Measurements from ENCODE around the gene SLC38A7. TPM values are rescaled to one million over a fixed set of nuclear protein-coding genes. Genes with fewer than 3 reads are reported as not detected.

The SLC38A7 gene
- total RNA-seq, 1 experiment from 2014 or later = 7.3 TPM

DNA sequence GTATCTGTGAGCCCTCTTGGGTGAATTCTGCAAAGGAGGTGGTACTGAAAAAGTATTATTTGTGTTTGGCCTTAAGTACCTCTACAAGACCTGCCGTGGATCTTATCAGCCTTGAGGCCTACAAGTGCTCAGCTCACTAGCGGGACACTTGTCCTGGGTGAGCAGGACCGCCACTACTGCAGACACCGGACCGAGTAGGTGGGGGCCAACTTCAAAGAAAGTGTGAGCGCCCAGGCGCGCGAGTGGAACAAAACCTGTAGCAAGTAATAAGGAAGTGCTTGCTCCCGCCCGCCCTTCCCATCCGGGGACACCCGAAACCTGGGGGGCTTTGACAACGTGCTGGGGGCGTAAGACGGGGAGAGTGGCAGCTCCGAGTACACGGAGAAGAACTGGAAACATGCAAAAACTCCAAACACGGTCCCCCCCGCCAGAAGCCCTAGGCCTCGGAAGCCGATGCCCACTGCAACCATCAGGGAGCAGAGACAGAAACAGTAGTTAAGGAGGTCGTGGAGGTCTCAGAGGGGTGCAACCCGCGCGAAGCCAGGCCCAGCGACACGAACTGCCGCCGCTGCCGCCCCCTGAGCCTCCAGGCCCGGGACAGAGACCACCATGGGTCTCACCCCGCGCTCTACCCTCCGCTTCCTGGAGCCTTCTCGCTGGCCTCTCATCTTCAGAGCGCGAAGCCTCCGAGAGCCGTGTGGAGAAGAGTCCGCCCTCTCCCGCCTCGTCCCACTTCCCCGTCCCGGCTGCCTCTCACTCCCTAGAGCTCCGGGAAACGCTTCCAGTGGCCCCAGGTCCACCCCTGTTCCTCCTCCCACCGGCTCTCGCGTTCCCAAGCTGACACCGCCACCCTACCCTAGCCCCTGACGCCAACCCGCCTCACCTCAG is 55.5 kb downstream of the SLC38A7 start:
- H3K36me3 ChIP-seq (ENCODE audit: low read depth, low read length) = peaks cover 6% of the 10 kb centered on the region; the same call in 1 of the 2 replicates
- H2AFZ ChIP-seq (ENCODE audit: low read length) = 0 out of 2 replicates have a peak overlapping the region, but pooled peaks have one; percentile 43
- ATAC-seq (peak; percentile 23), DNase-seq (peak; percentile 23)
- CTCF ChIA-PET = no interaction called here
- intact Hi-C loops (cut with micrococcal nuclease) = no loop called here
- TF ChIP-seq EZH2 (IDR thresholded peaks at IDR 0.05; ENCODE audit: low read length, unreplicated experiment) (no peak), EZH2phosphoT487 (IDR thresholded peaks at IDR 0.05; ENCODE audit: borderline replicate concordance, low read length) (no peak)
- TF ChIP-seq, protein P1, sequence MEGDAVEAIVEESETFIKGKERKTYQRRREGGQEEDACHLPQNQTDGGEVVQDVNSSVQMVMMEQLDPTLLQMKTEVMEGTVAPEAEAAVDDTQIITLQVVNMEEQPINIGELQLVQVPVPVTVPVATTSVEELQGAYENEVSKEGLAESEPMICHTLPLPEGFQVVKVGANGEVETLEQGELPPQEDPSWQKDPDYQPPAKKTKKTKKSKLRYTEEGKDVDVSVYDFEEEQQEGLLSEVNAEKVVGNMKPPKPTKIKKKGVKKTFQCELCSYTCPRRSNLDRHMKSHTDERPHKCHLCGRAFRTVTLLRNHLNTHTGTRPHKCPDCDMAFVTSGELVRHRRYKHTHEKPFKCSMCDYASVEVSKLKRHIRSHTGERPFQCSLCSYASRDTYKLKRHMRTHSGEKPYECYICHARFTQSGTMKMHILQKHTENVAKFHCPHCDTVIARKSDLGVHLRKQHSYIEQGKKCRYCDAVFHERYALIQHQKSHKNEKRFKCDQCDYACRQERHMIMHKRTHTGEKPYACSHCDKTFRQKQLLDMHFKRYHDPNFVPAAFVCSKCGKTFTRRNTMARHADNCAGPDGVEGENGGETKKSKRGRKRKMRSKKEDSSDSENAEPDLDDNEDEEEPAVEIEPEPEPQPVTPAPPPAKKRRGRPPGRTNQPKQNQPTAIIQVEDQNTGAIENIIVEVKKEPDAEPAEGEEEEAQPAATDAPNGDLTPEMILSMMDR (conservative IDR thresholded peaks at IDR 0.05; ENCODE audit: low read depth, low read length) = no peak
- H3K27ac ChIP-seq (ENCODE audit: low read length) = peak overlapping the region; percentile 53
- H3K9me2 ChIP-seq (replicated peaks; ENCODE audit: low read length) = no peaks in the 10 kb centered on the region
- H3K79me2 ChIP-seq (ENCODE audit: low read length) = peaks cover 56% of the 10 kb centered on the region
- H3K4me3 ChIP-seq (ENCODE audit: low read length) = peak overlapping the region; percentile 91
- peak overlapping the region; percentile 97 for H3K9ac ChIP-seq (ENCODE audit: low read length)
- BruUV-seq (replicated peaks) = no TSS peak
- peak overlapping the region; percentile 83 for H3K4me2 ChIP-seq (ENCODE audit: low read length)
- no peaks in the 10 kb centered on the region for H3F3A ChIP-seq (ENCODE audit: low read length, unreplicated experiment)
- POLR2A ChIA-PET (ENCODE audit: unreplicated experiment) = no interaction called here
- no peaks in the 10 kb centered on the region for H3K9me3 ChIP-seq (ENCODE audit: low read length)
- peaks cover 20% of the 10 kb centered on the region for H4K20me1 ChIP-seq (ENCODE audit: low read length)
- no peaks in the 10 kb centered on the region; the same call in 1 of the 2 replicates for H3K4me1 ChIP-seq (ENCODE audit: insufficient read depth, low read length)
- no peaks in the 10 kb centered on the region for H3K27me3 ChIP-seq (ENCODE audit: low read length)

DNA sequence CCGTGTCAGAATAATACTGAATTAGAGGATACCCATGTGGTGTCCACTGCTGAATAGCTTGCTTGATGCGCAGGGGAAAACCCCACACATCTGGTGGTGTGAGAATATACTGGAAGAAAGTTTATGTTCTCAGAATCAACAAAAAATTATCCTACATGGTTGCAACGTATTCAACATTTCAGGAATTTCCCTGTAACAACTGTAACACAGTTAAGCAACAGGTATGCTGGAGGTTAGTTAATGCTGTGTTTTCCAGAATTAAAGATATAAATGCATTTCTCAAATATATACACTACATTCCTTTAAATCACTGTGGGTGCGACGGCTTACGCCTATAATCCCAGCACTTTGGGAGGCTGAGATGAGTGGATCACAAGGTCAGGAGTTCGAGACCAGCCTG is 60.4 kb downstream of the SLC38A7 start:
- Histone ChIP-seq H3K4me1 (ENCODE audit: insufficient read depth, low read length) (no peaks in the 10 kb centered on the region; the same call in 1 of the 2 replicates), H3K4me3 (ENCODE audit: low read length) (no peak overlapping the region), H3K36me3 (ENCODE audit: low read depth, low read length) (peaks cover 12% of the 10 kb centered on the region; the same call in 1 of the 2 replicates), H3K27ac (ENCODE audit: low read length) (no peak overlapping the region), H3K4me2 (ENCODE audit: low read length) (no peak overlapping the region), H2AFZ (ENCODE audit: low read length) (no peak overlapping the region), H3K27me3 (ENCODE audit: low read length) (no peaks in the 10 kb centered on the region), H3K9me2 (replicated peaks; ENCODE audit: low read length) (no peaks in the 10 kb centered on the region), H3K79me2 (ENCODE audit: low read length) (peaks cover 94% of the 10 kb centered on the region), H3K9me3 (ENCODE audit: low read length) (no peaks in the 10 kb centered on the region), H4K20me1 (ENCODE audit: low read length) (peaks cover 23% of the 10 kb centered on the region), H3K9ac (ENCODE audit: low read length) (no peak overlapping the region), H3F3A (ENCODE audit: low read length, unreplicated experiment) (no peaks in the 10 kb centered on the region)
- intact Hi-C loops (cut with micrococcal nuclease) = no loop called here
- no TSS peak for BruUV-seq (replicated peaks)
- ChIA-PET POLR2A (ENCODE audit: unreplicated experiment) (no interaction called here), CTCF (no interaction called here)
- TF ChIP-seq, protein P1 (conservative IDR thresholded peaks at IDR 0.05; ENCODE audit: low read depth, low read length) = no peak
- TF ChIP-seq EZH2phosphoT487 (IDR thresholded peaks at IDR 0.05; ENCODE audit: borderline replicate concordance, low read length) = no peak
- TF ChIP-seq EZH2 (IDR thresholded peaks at IDR 0.05; ENCODE audit: low read length, unreplicated experiment) = no peak
- no peak for ATAC-seq
- no peak for DNase-seq

DNA sequence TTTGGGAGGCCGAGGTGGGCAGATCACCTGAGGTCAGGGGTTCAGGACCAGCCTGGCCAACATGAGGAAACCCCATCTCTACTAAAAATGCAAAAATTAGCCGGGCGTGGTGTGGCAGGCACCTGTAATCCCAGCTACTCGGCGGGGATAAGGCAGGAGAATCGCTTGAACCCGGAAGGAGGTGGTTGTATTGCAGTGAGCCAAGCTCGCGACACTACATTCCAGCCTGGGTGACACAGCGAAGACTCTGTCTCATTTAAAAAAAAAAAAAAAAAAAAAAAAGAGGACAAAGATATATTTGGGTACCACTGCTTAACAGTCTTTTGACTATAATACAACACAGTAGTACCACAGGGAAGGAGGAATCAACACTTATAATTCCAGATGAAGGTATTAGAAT is 64.2 kb downstream of the SLC38A7 start:
- H4K20me1 ChIP-seq (ENCODE audit: low read length) = peaks cover 3% of the 10 kb centered on the region; the same call in 1 of the 2 replicates
- intact Hi-C loops (cut with micrococcal nuclease) = no loop called here

More for the DNA sequence above, 64.2 kb downstream of the SLC38A7 start:
- no peak for DNase-seq
- Histone ChIP-seq H3K79me2 (ENCODE audit: low read length) (peaks cover 93% of the 10 kb centered on the region), H2AFZ (ENCODE audit: low read length) (no peak overlapping the region), H3K9me2 (replicated peaks; ENCODE audit: low read length) (no peaks in the 10 kb centered on the region), H3K27ac (ENCODE audit: low read length) (no peak overlapping the region), H3K9ac (ENCODE audit: low read length) (no peak overlapping the region), H3K4me2 (ENCODE audit: low read length) (no peak overlapping the region), H3F3A (ENCODE audit: low read length, unreplicated experiment) (no peaks in the 10 kb centered on the region), H3K27me3 (ENCODE audit: low read length) (no peaks in the 10 kb centered on the region), H3K9me3 (ENCODE audit: low read length) (no peaks in the 10 kb centered on the region), H3K36me3 (ENCODE audit: low read depth, low read length) (peaks cover 13% of the 10 kb centered on the region; the same call in 1 of the 2 replicates), H3K4me3 (ENCODE audit: low read length) (no peak overlapping the region), H3K4me1 (ENCODE audit: insufficient read depth, low read length) (no peaks in the 10 kb centered on the region; the same call in 1 of the 2 replicates)
- ChIA-PET CTCF (no interaction called here), POLR2A (ENCODE audit: unreplicated experiment) (no interaction called here)
- TF ChIP-seq, protein P1 (conservative IDR thresholded peaks at IDR 0.05; ENCODE audit: low read depth, low read length) = no peak
- TF ChIP-seq EZH2 (IDR thresholded peaks at IDR 0.05; ENCODE audit: low read length, unreplicated experiment) (no peak), EZH2phosphoT487 (IDR thresholded peaks at IDR 0.05; ENCODE audit: borderline replicate concordance, low read length) (no peak)
- no TSS peak for BruUV-seq (replicated peaks)
- ATAC-seq = no peak
